NCI-H146 treated with DMSO at 0.1 percent for 48 hours (cell line): ENCODE data around the gene PAQR5.
A peak's percentile ranks its signal among the peaks of the same experiment; 100 is the strongest.
"Not testable (repeated sequence)": the region's sequence is repeated elsewhere in the genome, so short reads cannot be mapped to it uniquely, and the experiment has no call there.

Experiments used
- DNase-seq: peaks from one replicate; lab custom pipeline; 2025; ENCODE audit not compliant: unreplicated experiment; lab: John Stamatoyannopoulos, UW

Gene PAQR5

DNA sequence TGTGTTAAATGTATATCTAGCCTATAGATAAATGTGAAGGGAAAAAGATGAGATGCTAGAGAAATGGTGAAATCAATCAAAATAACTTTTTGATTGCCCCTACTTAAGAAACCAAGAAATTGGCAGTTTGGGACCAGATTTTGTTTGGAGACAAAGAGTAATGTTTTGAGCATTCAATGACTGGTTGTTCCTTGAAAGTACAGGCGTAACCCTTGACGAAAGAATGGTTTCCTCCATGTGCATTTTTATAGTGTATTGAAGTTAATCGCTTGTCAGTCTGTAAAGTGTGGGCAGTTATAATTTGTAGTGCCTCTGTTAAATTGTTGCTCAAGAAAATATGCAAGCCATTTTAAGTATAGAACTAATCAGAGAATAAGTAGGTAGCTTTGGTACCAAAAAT lies 116.7 kb downstream of the PAQR5 start:
- no peak for DNase-seq

DNA sequence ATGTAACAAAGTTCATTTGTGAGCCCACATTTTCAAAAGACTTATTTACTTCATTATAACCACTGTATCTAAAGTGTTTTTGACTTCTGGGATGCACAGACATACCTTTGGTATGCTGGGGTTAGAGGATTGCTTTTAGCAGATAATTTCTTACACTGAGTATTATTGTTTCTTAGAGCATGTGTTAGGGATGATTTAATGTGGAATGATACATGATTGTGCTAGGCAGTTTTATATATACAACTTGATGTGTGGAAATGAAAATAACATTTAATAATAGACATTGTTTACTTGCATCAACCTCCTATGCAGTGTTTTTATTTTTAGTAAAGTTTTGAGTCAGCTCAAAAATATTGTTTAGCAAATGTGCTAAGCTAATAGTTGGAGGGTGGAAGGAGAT lies 118.9 kb downstream of the PAQR5 start:
- no peak for DNase-seq

DNA sequence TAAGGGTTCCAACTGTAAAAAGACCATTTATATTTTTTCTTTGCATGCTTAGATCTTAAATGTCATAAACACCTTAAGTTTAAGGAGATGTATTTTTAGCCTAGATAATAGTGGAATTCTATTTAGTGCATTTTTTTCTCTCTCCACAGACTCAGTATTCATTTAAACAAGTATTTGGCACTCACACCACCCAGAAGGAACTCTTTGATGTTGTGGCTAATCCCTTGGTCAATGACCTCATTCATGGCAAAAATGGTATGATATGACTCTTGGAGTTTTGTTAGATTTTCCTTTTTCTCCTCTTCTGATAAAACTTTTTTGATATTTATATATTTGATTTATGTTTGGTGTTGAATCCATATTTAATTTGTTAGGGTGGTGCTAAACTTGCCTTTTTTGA lies 122.8 kb downstream of the PAQR5 start:
- DNase-seq = no peak

DNA sequence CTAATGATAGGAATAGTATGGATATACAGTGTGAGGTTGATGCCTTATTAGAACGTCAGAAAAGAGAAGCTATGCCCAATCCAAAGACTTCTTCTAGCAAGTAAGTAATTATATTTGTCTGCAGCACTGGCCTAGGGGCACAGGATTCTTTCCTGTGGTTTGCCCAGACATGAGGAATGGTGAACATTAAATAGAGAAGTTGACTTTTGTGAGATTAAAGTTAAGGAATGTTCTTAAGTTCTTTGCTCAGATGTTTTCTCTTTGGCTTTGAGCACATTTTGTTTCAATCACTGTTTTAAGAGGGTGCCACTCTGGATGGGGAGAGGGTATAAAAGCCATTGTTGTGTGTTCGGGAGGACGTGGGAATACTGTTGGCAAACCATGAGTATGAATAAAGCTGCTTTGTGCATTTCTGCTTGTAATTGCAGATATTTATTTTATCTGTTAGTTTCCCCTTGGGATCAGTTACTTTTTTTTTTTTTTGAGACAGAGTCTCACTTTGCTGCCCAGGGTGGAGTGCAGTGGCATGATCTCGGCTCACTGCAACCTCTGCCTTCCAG lies 123.7 kb downstream of the PAQR5 start:
- no peak for DNase-seq

DNA sequence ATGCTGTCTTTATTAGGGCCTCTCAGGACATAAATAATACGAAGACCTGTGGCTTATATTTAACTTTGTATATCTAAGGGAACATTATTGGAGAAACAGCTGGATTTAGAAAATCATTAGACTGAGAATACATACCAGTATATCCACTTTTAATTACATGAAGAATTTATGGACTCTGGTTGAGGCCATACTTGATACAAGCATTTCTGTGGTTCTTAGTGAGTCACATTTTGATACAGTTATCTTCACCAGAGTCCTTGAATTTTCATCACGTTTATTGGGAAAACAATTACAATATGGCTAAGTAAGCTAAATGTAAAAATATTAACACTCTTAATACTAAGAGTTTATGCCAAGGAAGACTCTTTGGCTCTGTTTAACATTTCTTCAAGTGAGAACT lies 125.3 kb downstream of the PAQR5 start:
- DNase-seq = no peak

DNA sequence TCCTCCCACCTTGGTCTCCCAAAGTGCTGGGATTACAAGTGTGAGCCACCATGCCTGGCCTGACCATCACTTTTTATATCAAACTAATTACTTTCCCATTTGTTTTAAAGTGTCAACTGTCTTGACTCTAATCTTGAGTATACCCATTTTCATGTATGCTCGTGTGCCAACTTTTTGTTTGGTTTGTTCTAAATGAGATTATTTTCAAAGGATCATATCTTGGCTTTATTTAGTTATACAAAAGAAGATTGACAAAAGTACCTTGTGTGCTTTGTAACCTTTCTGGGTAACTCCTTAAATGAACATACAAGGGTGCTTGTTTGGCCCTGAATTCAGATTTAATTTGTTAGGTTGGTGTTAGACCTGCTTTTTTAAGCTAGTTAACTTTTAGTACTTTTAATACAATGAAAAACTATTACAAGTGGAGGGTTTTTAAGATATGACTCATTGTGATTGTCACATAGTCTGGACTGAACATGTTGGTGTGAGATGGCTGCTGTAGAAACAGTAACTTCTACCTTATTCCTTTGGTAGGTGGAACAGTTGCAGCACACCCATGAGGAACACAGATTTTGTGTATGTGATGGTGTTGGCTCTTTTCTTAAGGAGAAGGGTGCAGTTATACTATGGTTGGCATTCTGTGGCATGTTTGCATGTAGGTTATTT lies 126.2 kb downstream of the PAQR5 start:
- no peak for DNase-seq

DNA sequence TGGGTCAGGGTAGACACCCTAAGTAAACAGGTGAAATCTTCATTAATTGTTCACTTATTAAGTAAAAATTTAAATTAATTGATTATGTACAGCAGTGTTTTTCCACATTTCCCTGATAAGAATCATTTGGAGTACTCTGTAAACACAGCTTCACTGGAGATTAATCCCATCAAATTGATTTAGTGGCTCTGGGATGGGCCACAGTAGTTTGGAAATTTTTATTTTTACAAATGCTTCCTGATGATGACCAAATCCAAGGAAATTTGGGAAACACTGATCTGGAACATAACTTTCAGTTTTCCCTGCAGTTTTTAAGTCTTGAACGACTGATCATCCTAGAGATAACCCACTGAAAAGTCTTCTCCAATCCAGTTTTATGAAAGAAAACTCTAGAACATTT lies 135.1 kb downstream of the PAQR5 start:
- no peak for DNase-seq

DNA sequence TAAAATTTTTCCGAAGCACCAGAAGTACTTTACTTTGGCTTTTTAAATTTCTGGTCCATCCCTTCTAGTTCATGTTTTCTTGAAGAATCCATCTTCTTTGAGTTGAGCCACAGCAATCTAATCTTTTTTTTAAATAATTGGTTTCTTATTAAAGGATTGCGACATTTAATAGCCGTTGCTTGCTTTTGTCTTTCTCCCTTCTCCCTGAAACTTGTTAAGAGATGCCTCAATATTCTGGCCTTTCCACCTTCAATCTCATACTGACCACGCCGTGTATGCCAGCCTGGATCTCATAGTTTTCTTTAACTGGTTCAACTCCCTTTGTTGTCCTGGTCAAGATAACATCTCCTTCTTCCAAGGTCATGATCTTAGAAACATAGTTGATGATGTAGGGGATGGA lies 135.5 kb downstream of the PAQR5 start:
- no peak for DNase-seq

DNA sequence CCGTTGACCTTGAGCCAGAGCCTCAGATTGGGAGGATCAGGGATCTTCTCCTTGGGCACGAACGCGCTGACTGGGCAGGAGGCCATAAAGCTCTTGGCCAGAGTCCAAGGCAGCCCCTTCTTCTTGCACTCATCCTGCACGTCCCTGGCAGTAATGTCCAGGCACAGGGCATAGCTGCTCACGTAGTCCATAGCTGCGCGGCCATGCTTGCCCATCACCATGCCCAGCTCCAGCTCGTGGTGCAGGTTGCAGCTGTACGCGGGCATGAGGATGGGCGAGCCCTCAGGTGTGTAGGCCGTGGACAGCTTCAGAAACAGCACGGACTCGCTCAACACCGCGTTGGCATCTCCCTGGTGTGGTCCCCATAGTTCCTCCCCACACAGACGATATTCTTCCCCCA lies 136.0 kb downstream of the PAQR5 start:
- no peak for DNase-seq

DNA sequence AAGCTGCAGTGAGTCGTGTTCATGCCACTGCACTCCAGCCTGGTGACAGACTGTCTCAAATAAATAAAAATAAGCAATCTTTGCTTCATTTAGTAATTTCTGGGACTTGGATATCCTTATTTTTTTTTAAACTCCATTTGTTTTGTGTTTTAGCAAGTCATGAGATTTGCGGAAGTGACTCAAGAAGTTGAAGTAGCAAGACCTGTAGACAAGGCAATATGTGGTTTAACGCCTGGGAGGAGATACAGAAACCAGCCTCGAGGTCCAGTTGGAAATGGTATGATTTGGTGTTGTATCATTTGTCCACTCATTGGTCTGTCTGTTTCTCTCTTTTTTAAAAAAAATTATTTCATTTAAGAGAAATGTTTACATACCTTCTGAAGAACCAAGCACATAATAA lies 137.3 kb downstream of the PAQR5 start:
- no peak for DNase-seq

DNA sequence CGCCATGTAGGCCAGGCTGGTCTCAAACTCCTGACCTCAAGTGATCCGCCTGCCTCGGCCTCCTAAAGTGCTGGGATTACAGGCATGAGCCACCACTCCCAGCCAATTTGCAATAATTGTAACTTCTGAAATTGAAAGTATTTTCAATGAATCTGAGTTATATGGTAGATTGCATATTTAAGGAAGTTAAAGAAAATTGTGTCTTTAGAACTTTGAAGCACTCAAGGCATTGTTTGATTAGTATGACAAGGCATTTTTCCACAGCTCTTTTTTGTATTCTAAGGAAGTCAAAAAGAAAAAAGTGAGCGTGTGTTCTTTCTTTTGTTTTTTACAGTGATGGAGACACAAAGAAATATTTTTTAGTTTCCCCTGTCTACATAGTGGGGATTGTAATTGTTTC lies 138.2 kb downstream of the PAQR5 start:
- DNase-seq = no peak

DNA sequence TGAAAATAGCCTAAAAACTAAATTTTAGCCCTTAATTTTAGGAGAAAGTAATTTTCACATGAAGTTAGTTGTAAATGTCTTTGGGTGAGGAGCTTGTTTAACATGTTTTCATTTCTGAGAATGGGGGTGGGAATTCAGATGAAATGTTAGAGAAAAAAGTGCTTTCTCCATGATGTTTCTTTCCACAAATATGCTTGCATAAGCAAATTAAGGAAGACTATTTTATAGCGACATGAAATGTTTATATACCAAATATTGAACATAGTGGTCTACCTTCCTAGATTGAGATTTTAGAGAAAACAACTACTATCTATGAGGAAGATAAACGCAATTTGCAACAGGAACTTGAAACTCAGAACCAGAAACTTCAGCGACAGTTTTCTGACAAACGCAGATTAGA lies 140.9 kb downstream of the PAQR5 start:
- no peak for DNase-seq

DNA sequence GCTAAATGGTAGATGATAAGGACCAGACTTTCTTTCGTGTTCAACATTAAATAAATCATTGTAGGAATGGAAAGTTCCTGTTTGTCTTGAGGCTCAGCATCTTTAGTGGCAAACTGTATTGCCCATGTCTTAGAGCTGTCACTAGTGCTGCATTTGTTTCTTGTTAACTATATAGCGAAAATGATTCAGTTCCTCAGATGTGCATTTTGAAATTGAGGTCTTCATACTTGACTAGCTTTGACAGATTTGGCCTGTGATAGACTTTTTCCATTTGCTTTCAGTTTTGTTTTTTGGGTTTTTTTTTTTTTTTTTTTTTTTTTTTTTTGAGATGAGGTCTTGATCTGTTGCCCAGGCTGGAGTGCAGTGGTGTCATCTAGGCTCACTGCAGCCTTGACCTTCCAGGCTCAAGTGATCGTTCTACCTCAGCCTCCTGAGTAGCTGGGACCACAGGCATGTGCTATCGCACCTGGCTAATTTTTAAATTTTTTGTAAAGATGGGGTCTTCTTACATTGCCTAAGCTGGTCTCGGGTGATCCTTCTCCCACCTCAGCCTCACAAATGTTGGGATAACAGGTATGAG lies 144.4 kb downstream of the PAQR5 start:
- DNase-seq = no peak

DNA sequence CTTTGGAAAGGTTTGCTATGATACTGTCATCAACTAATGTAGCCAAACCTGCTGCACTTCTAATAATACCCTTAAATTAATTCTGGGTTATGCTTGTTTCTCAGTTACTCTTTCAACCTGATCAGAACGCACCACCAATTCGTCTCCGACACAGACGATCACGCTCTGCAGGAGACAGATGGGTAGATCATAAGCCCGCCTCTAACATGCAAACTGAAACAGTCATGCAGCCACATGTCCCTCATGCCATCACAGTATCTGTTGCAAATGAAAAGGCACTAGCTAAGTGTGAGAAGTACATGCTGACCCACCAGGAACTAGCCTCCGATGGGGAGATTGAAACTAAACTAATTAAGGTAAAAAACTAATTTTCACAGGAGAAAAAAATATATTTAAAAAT lies 146.0 kb downstream of the PAQR5 start:
- DNase-seq = no peak

DNA sequence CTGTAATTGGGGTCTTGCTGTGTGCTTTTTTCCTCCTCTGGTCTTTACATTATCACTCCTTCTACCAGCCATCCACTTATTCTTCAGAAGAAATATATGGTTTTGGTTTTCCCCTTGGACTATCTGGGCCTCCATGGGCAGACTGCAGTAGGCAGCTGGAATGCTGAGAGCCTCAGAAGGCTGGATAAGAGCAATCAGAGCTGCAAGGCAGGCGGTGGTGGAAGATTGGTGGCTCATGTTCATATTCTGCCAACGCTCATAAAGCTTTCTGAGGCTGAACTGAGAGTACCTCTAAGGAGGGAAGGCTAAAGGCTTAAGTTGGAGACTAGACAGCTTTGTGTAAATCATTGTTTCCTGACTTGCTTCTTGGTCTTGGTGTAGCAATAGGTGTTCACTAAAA lies 148.2 kb downstream of the PAQR5 start:
- DNase-seq = no peak

DNA sequence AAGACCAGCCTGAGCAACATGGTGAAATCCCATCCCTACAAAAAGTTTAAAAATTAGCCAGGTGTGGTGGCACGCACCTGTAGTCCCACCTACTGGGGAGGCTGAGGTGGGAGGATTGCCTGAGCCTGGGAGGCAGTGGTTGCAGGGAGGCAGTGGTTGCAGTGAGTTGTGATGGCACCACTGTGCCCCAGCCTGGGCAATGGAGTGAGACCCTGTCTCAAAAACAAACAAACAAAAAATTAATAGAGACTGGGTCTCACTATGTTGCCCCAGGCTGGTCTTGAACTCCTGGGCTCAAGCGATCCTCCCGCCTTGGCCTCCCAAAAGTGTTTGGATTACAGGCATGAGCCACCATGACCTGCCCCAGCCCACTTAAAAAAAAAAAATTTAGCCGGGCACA lies 151.5 kb downstream of the PAQR5 start:
- DNase-seq = not testable (repeated sequence)

DNA sequence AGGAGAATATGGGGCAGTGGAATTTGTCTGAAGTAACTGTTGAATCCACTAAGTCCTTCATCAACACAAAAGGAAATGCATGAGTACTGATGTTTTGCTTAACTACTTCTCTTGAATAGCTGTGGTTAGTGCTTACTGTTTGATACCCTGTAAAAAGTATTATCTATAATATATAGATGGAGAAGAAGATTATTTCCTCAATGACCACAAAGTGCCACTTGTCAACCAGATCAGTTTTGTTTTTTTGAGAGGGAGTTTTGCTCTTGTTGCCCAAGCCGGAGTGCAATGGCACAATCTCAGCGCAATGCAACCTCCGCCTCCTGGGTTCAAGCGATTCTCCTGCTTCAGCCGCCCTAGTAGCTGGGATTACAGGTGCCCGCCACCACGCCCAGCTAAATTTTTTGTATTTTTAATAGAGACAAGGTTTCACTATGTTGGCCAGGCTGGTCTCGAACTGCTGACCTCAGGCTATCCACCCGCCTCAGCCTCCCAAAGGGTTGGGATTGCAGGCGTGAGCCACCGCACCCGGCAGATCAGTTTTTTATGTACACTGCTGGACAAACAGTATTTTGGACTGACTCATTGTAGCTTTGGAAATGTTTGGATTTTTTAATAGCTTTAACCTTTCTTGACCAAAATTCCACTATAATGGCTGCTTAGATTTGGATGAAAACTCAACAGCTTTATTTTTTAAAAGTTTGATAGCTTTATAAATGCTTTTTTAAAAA lies 152.4 kb downstream of the PAQR5 start:
- DNase-seq = no peak

DNA sequence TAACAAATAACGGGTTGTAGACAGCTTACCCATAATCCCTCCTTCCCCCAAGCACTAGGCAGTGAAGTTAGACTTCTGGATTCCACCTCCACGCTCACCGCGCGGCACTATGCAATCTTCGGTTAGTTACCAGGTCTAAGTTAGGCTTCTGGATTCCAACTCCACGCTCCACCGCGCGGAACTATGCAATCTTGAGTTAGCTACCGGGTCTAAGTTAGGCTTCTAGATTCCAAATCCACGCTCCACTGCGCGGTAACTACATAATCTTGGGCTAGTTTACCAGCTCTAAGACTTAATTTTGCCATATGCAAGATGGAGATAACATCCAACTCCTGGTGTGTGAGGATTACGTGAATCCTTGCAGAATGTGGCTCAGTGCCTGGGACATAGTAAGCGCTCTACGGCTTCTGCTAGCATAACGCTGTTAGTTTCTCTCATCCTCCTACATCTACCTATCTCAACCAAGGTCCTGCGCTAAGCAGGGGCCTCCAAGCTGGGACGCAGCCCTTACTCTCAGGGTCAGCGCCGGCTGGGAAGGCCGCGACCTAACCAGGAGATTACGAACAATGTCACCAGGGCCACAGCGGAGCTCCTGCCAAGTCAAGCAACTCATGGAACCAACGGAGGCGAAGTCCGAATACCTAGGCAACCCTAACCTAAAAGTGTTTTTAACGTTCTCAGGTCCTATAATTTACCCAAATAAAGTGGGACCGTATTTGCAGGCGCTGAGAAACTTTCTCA lies 153.4 kb downstream of the PAQR5 start:
- DNase-seq = no peak

DNA sequence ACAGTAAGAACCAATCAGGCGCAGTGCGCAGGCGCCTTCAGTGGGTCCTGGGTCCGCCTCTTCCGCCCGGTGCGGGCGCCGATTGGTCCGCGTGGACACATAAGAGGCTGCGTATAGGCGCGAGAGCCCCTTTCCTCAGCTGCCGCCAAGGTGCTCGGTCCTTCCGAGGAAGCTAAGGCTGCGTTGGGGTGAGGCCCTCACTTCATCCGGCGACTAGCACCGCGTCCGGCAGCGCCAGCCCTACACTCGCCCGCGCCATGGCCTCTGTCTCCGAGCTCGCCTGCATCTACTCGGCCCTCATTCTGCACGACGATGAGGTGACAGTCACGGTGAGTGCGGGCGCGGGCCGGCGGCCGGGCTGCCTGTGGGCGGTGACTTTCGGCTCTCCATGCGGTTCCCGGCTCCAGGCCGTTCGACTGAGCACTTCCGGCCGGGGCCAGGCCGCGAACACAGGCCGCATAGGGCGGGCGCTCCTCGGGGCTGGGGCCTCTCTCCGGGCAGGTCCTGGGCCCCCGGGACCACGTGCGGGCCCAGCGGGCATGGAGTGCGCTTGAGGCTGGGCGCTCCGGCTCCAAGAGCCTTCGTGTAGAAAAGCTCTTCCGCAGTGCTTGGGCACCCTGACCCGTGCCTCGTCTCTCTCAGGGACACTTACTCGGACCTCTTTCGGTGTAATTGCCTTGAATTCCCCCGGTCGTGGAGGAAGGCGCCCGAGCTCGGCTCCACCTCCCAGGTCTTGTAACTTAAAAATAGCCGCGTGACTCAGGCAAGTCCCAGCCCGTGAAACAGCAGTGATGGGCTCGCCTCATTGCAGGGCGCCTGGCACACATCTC lies 154.2 kb downstream of the PAQR5 start, which contains the start of gene RPLP1:
RPLP1 (plus strand) TSS at position 127 of the 830 bp plus-strand sequence; CDS start at position 258, 131 bp downstream.
- DNase-seq = peak; percentile 61

DNA sequence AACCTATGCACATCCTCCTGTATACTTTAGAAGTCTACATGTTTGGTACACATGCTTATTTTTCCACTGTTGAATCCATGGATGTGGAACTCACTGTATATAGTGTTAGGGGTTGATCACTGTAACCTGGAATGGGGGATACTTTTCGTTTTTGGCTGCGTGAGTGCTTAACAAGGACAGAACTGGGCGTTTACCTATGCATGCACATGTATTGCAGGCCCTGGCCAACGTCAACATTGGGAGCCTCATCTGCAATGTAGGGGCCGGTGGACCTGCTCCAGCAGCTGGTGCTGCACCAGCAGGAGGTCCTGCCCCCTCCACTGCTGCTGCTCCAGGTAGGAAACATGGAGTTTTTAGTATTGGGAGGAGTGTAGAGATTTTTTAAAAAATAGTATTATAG lies 156.2 kb downstream of the PAQR5 start:
- DNase-seq = no peak
